HepG2 (cell line): ENCODE data around the gene PRKG1. TPM values are rescaled to one million over a fixed set of nuclear protein-coding genes. Genes with fewer than 3 reads are reported as not detected.

Source experiments
- ATAC-seq: fragments of 200-7000 bp; cut with Tn5 transposase; 3 replicates; pipeline ENCODE4 v1.9.1; 2020; ENCODE audit warnings: mild to moderate bottlenecking, moderate library complexity
- BruUV-seq: library from RNA; stranded (reverse); fragments of 400-500 nt; replicated peaks from 2 replicates; lab custom pipeline; 2021; lab: Mats Ljungman, UMichigan
- CTCF ChIA-PET: fragments of 300-600 bp; formaldehyde crosslinking; extraction: SDS; loops from one replicate; lab custom pipeline; 2021; ENCODE audit warnings: low total read pairs, inconsistent platforms, low intra/inter-chr PET ratio; lab: Yijun Ruan, JAX
- POLR2A ChIA-PET: fragments of 350-600 bp; sonication (Branson Sonifier 250); formaldehyde crosslinking; loops from one replicate; lab custom pipeline; 2020; ENCODE audit warnings: antibody characterized with exemption, inconsistent platforms; lab: Yijun Ruan, JAX
- DNase-seq: peaks from one replicate; pipeline ENCODE4 v3.0.0-alpha.2; 2015; ENCODE audit warnings: low spot score
- FAIRE-seq: peaks from 3 replicates; lab custom pipeline; 2011; peaks lifted over from hg19 to GRCh38; lab: Jason Lieb, UNC
- H2AFZ ChIP-seq: one replicate; pipeline ENCODE4 v1.6.1; 2011; ENCODE audit warnings: low read length, inconsistent platforms
- H3K27ac ChIP-seq: fragments of 300-600 bp; 3 replicates; pipeline ENCODE4 v1.8.0; 2011; ENCODE audit warnings: mixed run types, mild to moderate bottlenecking, mixed read lengths, low read length, inconsistent platforms; ENCODE audit not compliant: insufficient read depth; ENCODE audit errors: extremely low read length
- H3K27me3 ChIP-seq, 2 experiments: fragments of 200-600 bp in 1 of 2; 2 replicates in 1 of 2; 3 replicates in 1 of 2; pipeline versions ENCODE4 v1.6.0 to v1.8.0; 2011; ENCODE audit warnings: low read length in 2 of 2, mild to moderate bottlenecking in 2 of 2, moderate library complexity in 2 of 2, inconsistent platforms in 1 of 2; ENCODE audit not compliant: insufficient read depth in 2 of 2, control insufficient read depth in 1 of 2
- H3K36me3 ChIP-seq, 2 experiments: fragments of 200-600 bp in 1 of 2; replicated peaks in 1 of 2; 2 replicates in 1 of 2; 3 replicates in 1 of 2; pipeline versions ENCODE4 v1.5.1 to v1.8.0; 2011; ENCODE audit warnings: low read length in 2 of 2, inconsistent platforms in 1 of 2; ENCODE audit not compliant: insufficient read depth in 2 of 2, control insufficient read depth in 1 of 2
- H3K4me1 ChIP-seq: 2 replicates; pipeline ENCODE4 v1.5.1; 2012; ENCODE audit warnings: low read length, inconsistent platforms; ENCODE audit not compliant: insufficient read depth
- H3K4me2 ChIP-seq: 2 replicates; pipeline ENCODE4 v1.6.0; 2011; ENCODE audit warnings: low read depth, low read length, inconsistent platforms
- H3K4me3 ChIP-seq, 3 experiments: fragments of 200-600 bp in 1 of 3; sonication (generic), shearing (Covaris generic) in 1 of 3; replicated peaks in 1 of 3; 2 replicates each; pipeline ENCODE4 v1.5.1; 2011 to 2016; ENCODE audit warnings: low read length in 3 of 3, inconsistent platforms in 2 of 3, low read depth in 2 of 3, mild to moderate bottlenecking in 2 of 3, control low read depth in 1 of 3, mixed read lengths in 1 of 3; ENCODE audit not compliant: insufficient read depth in 1 of 3
- H3K79me2 ChIP-seq: one replicate; pipeline ENCODE4 v1.6.1; 2011; ENCODE audit warnings: low read length, inconsistent platforms; ENCODE audit not compliant: insufficient read depth
- H3K9ac ChIP-seq: 2 replicates; pipeline ENCODE4 v1.6.0; 2011; ENCODE audit warnings: mild to moderate bottlenecking, low read depth, low read length, inconsistent platforms; ENCODE audit not compliant: insufficient read depth
- H3K9me3 ChIP-seq: 2 replicates; pipeline ENCODE4 v1.5.1; 2012; ENCODE audit warnings: mild to moderate bottlenecking, low read length
- H4K20me1 ChIP-seq: 2 replicates; pipeline ENCODE4 v1.6.0; 2011; ENCODE audit warnings: inconsistent platforms, mild to moderate bottlenecking, low read length, moderate library complexity; ENCODE audit not compliant: insufficient read depth
- MAFG ChIP-seq: sonication (generic); formaldehyde crosslinking; IDR thresholded peaks from 2 replicates; pipeline ENCODE4 v1.5.1; 2020; ENCODE audit warnings: mild to moderate bottlenecking, missing genetic modification reagents
- NAIF1 ChIP-seq: sonication (generic); formaldehyde crosslinking; IDR thresholded peaks from 2 replicates; pipeline ENCODE4 v1.5.0; 2020; ENCODE audit warnings: mild to moderate bottlenecking, missing genetic modification reagents, borderline replicate concordance
- NONO ChIP-seq, 2 experiments: fragments of 450-650 bp in 1 of 2; sonication (generic) in 1 of 2; formaldehyde crosslinking in 1 of 2; IDR thresholded peaks in 1 of 2; conservative IDR thresholded peaks in 1 of 2; 2 replicates each; pipeline versions ENCODE4 v1.6.1 to v1.8.0; 2017 to 2022; ENCODE audit warnings: mild to moderate bottlenecking in 1 of 2, missing genetic modification reagents in 1 of 2, moderate library complexity in 1 of 2
- NRL ChIP-seq: sonication (generic); formaldehyde crosslinking; IDR thresholded peaks from 2 replicates; pipeline ENCODE4 v1.5.0; 2020; ENCODE audit warnings: missing genetic modification reagents, mild to moderate bottlenecking, moderate library complexity, borderline replicate concordance
- POLR2A ChIP-seq, 2 experiments: IDR thresholded peaks; 2 replicates each; pipeline ENCODE4 v1.6.1; 2011; ENCODE audit warnings: low read depth in 2 of 2, low read length in 2 of 2, mild to moderate bottlenecking in 1 of 2, moderate library complexity in 1 of 2; ENCODE audit not compliant: insufficient read depth in 1 of 2
- SP4 ChIP-seq: sonication (generic); formaldehyde crosslinking; IDR thresholded peaks from 2 replicates; pipeline ENCODE4 v1.8.1; 2023; ENCODE audit warnings: mild to moderate bottlenecking, missing genetic modification reagents
- SYNCRIP ChIP-seq: fragments of 200-400 bp; formaldehyde crosslinking; IDR thresholded peaks from 2 replicates; pipeline ENCODE4 v1.6.1; 2018; ENCODE audit warnings: mild to moderate bottlenecking, low read depth, low read length; ENCODE audit not compliant: insufficient read depth
- ZNF678 ChIP-seq: sonication (generic); formaldehyde crosslinking; IDR thresholded peaks from 2 replicates; pipeline ENCODE4 v1.4.0; 2020; ENCODE audit warnings: mild to moderate bottlenecking, missing genetic modification reagents
- ZSCAN30 ChIP-seq: sonication (generic); formaldehyde crosslinking; IDR thresholded peaks from 2 replicates; pipeline ENCODE4 v1.5.0; 2020; ENCODE audit warnings: mild to moderate bottlenecking, missing genetic modification reagents
- WGBS: methylation state at CpG from one replicate; pipeline ENCODE4 v1.1.6; 2017; ENCODE audit warnings: low lambda C conversion rate; 5-methylcytosine and 5-hydroxymethylcytosine counted together
- in situ Hi-C: cut with HindIII; loops from 2 replicates; pipeline ENCODE4 v1.10.0; 2017; ENCODE audit warnings: low pct_unique_long_range_greater_than_20kb; ENCODE audit not compliant: extremely low pct_ligation_motif_present
- intact Hi-C: fragments of 100-400 bp; cut with micrococcal nuclease; formaldehyde crosslinking; loops from one replicate; pipeline ENCODE4 v1.10.0; 2022; ENCODE audit not compliant: unreplicated experiment
- polyA plus RNA-seq, 8 experiments: library from polyadenylated mRNA; depleted of rRNA in 3 of 8; stranded (reverse) in 7 of 8; unstranded in 1 of 8; fragments of >200 nt; fragmentation: Illumina TruSeq in 4 of 8; extraction: Trizol in 4 of 8; gene quantifications; 2 replicates each; pipeline versions ENCODE4 v1.2.1 to v1.2.3, GENCODE V29; 2011 to 2016; ENCODE audit warnings: low read depth in 4 of 8, missing spikeins in 1 of 8, mixed read lengths in 1 of 8; ENCODE audit not compliant: insufficient read depth in 1 of 8
- total RNA-seq, 5 experiments: library from RNA; depleted of rRNA; stranded (reverse); fragments of >200 nt; fragmentation: Illumina TruSeq; extraction: Trizol; gene quantifications; 2 replicates each; pipeline ENCODE4 v1.2.3, GENCODE V29; 2016; ENCODE audit warnings: low read depth in 1 of 5
- TF ChIP-seq, protein P1 (sequence below): sonication (generic); formaldehyde crosslinking; conservative IDR thresholded peaks from 2 replicates; pipeline ENCODE4 v1.8.0; 2022; ENCODE audit warnings: low read depth, missing genetic modification reagents
- TF ChIP-seq, protein P2 (sequence below): fragments of 450-650 bp; IDR thresholded peaks from 2 replicates; pipeline ENCODE4 v1.6.1; 2017; ENCODE audit warnings: mild to moderate bottlenecking

The PRKG1 gene
- total and polyA plus RNA-seq, 2 of the 13 experiments (the other 11 are each of a cell fraction or from before 2014, with no cell fraction given): 0.01 TPM; not detected in 1

DNA sequence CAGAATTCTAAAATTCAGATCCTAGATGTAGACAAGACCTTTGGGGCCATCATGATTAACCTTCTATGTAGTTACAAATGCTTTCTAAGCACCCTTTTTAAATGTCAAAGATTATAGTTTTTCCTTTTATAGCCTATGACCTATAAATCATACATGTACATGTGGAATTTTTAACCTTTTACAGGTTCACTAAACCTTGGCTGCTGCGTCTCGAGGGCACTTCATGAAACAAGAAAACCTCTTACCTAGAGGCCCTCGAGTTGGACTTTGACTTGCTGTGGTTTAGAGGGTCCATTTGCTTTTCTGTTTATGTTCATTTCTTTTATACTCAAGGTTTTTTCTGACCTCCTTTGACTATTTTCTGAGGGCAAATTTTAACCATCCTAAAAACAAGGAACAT, 323.0 kb downstream of the PRKG1 start:
- CTCF ChIA-PET: no interaction called here
- DNase-seq: no peak
- Histone ChIP-seq H3K79me2 (no peaks in the 10 kb centered on the region), H3K4me2 (no peak overlapping the region), H3K27ac (no peak overlapping the region), H3K4me3 (no peak overlapping the region), H3K9ac (no peak overlapping the region), H3K9me3 (no peaks in the 10 kb centered on the region), H3K27me3 (no peaks in the 10 kb centered on the region)
- no peak for FAIRE-seq
- no TSS peak for BruUV-seq
- TF ChIP-seq NRL (CRISPR knock-in tag): no peak
- no peak for TF ChIP-seq NONO (IDR thresholded peaks at IDR 0.05)
- no peak for TF ChIP-seq NONO (CRISPR knock-in tag; conservative IDR thresholded peaks at IDR 0.05)
- TF ChIP-seq SYNCRIP: no peak
- TF ChIP-seq, protein P1, sequence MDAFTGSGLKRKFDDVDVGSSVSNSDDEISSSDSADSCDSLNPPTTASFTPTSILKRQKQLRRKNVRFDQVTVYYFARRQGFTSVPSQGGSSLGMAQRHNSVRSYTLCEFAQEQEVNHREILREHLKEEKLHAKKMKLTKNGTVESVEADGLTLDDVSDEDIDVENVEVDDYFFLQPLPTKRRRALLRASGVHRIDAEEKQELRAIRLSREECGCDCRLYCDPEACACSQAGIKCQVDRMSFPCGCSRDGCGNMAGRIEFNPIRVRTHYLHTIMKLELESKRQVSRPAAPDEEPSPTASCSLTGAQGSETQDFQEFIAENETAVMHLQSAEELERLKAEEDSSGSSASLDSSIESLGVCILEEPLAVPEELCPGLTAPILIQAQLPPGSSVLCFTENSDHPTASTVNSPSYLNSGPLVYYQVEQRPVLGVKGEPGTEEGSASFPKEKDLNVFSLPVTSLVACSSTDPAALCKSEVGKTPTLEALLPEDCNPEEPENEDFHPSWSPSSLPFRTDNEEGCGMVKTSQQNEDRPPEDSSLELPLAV (CRISPR knock-in tag): no peak
- TF ChIP-seq ZSCAN30 (CRISPR knock-in tag): no peak
- TF ChIP-seq ZNF678 (CRISPR knock-in tag): no peak
- no peak for TF ChIP-seq POLR2A (IDR thresholded peaks at IDR 0.05; ENCODE audit: insufficient read depth in 1 of 2, low read depth in 2 of 2, low read length in 2 of 2)
- no peak for TF ChIP-seq SP4 (CRISPR knock-in tag)
- TF ChIP-seq NAIF1 (CRISPR knock-in tag): no peak
- TF ChIP-seq, protein P2, sequence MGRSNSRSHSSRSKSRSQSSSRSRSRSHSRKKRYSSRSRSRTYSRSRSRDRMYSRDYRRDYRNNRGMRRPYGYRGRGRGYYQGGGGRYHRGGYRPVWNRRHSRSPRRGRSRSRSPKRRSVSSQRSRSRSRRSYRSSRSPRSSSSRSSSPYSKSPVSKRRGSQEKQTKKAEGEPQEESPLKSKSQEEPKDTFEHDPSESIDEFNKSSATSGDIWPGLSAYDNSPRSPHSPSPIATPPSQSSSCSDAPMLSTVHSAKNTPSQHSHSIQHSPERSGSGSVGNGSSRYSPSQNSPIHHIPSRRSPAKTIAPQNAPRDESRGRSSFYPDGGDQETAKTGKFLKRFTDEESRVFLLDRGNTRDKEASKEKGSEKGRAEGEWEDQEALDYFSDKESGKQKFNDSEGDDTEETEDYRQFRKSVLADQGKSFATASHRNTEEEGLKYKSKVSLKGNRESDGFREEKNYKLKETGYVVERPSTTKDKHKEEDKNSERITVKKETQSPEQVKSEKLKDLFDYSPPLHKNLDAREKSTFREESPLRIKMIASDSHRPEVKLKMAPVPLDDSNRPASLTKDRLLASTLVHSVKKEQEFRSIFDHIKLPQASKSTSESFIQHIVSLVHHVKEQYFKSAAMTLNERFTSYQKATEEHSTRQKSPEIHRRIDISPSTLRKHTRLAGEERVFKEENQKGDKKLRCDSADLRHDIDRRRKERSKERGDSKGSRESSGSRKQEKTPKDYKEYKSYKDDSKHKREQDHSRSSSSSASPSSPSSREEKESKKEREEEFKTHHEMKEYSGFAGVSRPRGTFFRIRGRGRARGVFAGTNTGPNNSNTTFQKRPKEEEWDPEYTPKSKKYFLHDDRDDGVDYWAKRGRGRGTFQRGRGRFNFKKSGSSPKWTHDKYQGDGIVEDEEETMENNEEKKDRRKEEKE: no peak
- no peak for TF ChIP-seq MAFG
- TF ChIP-seq, all 625 proteins: peak for 0
- Histone ChIP-seq H2AFZ (no peak overlapping the region), H3K36me3 (no peaks in the 10 kb centered on the region), H4K20me1 (no peaks in the 10 kb centered on the region), H3K4me1 (no peaks in the 10 kb centered on the region)
- ATAC-seq: no peak
- in situ Hi-C loops (loop anchor here (25.0 kb wide), 1 partner anchor 815 kb away; no protein-coding TSS in a partner anchor), intact Hi-C loops (no loop called here)
- POLR2A ChIA-PET: no interaction called here
- WGBS: 2% methylated on average over 3 of the region's 3 CpGs
